B cell (primary cell): Measurements from ENCODE around the gene ZNF611. TPM values are rescaled to one million over a fixed set of nuclear protein-coding genes. Genes with fewer than 3 reads are reported as not detected.
"Not testable (repeated sequence)": the region's sequence is repeated elsewhere in the genome, so short reads cannot be mapped to it uniquely, and the experiment has no call there.

ENCODE experiments used
- ATAC-seq: fragments of 200-7000 bp; cut with Tn5 transposase; one replicate; pipeline ENCODE4 v1.10.0; 2021; ENCODE audit warnings: low read depth, mild to moderate bottlenecking, moderate number of reproducible peaks, moderate library complexity
- CTCF ChIA-PET: fragments of 350-600 bp; sonication (Branson Sonifier 250); formaldehyde crosslinking; loops from one replicate; lab custom pipeline; 2021; ENCODE audit warnings: antibody characterized with exemption, inconsistent platforms; lab: Charles Lee
- POLR2A ChIA-PET: fragments of 350-600 bp; sonication (Branson Sonifier 250); formaldehyde crosslinking; loops from one replicate; lab custom pipeline; 2021; ENCODE audit warnings: antibody characterized with exemption; lab: Charles Lee
- DNase-seq: peaks from one replicate; pipeline ENCODE4 v3.0.0; 2013
- H2AFZ ChIP-seq: 2 replicates; pipeline ENCODE4 v1.6.1; 2012; ENCODE audit warnings: mild to moderate bottlenecking, low read depth, low read length; ENCODE audit not compliant: insufficient read depth, poor library complexity, severe bottlenecking
- H3K27ac ChIP-seq, 2 donors: 1 replicate in 1 of 2; 2 replicates in 1 of 2; pipeline ENCODE4 v1.5.1; 2012 to 2013; ENCODE audit warnings: low read length in 2 of 2, mild to moderate bottlenecking in 2 of 2, moderate library complexity in 1 of 2
- H3K27me3 ChIP-seq, 4 experiments: fragments of 200-600 bp in 1 of 4; sonication (generic) in 1 of 4; replicated peaks in 1 of 4; 1 replicate in 2 of 4; 2 replicates in 2 of 4; pipeline versions ENCODE4 v1.6.1 to v1.7.0; 2013 to 2016; ENCODE audit warnings: low read length in 3 of 4, mild to moderate bottlenecking in 2 of 4, mixed read lengths in 1 of 4, moderate library complexity in 1 of 4; ENCODE audit not compliant: insufficient read depth in 4 of 4, control insufficient read depth in 3 of 4; ENCODE audit errors: control extremely low read depth in 1 of 4
- H3K36me3 ChIP-seq, 2 experiments: replicated peaks in 1 of 2; 1 replicate in 1 of 2; 2 replicates in 1 of 2; pipeline versions ENCODE4 v1.6.1 to v1.7.1; 2013; ENCODE audit warnings: low read length in 1 of 2; ENCODE audit not compliant: insufficient read depth in 2 of 2, control insufficient read depth in 1 of 2; ENCODE audit errors: control extremely low read depth in 1 of 2, extremely low read depth in 1 of 2
- H3K4me1 ChIP-seq, 2 donors: fragments of 200-600 bp in 1 of 2; sonication (generic) in 1 of 2; 1 replicate in 1 of 2; 2 replicates in 1 of 2; pipeline versions ENCODE4 v1.5.1 to v1.6.1; 2013 to 2017; ENCODE audit warnings: low read length in 2 of 2; ENCODE audit not compliant: control insufficient read depth in 2 of 2, insufficient read depth in 2 of 2
- H3K4me2 ChIP-seq: replicated peaks from 2 replicates; pipeline ENCODE3; 2012; ENCODE audit warnings: mild to moderate bottlenecking, low read depth, low read length; ENCODE audit not compliant: poor library complexity, severe bottlenecking
- H3K4me3 ChIP-seq, 5 experiments: fragments of 200-600 bp in 1 of 5; sonication (generic) in 1 of 5; 1 replicate in 3 of 5; 2 replicates in 2 of 5; pipeline versions ENCODE4 v1.5.1 to v1.7.0; 2011 to 2016; ENCODE audit warnings: low read length in 4 of 5, mild to moderate bottlenecking in 4 of 5, low read depth in 2 of 5, control low read depth in 1 of 5, moderate library complexity in 1 of 5; ENCODE audit not compliant: insufficient read depth in 1 of 5; ENCODE audit errors: control extremely low read depth in 1 of 5, extremely low read depth in 1 of 5
- H3K79me2 ChIP-seq: fragments of 200-600 bp; sonication (generic); one replicate; pipeline ENCODE4 v1.6.0; 2016; ENCODE audit warnings: low read length; ENCODE audit not compliant: control insufficient read depth, insufficient read depth
- H3K9ac ChIP-seq: fragments of 200-600 bp; sonication (generic); 2 replicates; pipeline ENCODE4 v1.6.1; 2017; ENCODE audit warnings: mild to moderate bottlenecking, low read length, moderate library complexity
- H3K9me3 ChIP-seq, 3 donors: one replicate each; pipeline versions ENCODE4 v1.6.1 to v1.7.1; 2013; ENCODE audit warnings: low read length in 2 of 3; ENCODE audit not compliant: control insufficient read depth in 2 of 3, insufficient read depth in 1 of 3; ENCODE audit errors: control extremely low read depth in 1 of 3
- H4K20me1 ChIP-seq: 2 replicates; pipeline ENCODE4 v1.6.0; 2012; ENCODE audit warnings: mild to moderate bottlenecking, low read length; ENCODE audit not compliant: insufficient read depth, control insufficient read depth, poor library complexity, severe bottlenecking
- H3K27ac Mint-ChIP-seq: one replicate; pipeline ENCODE4 v1.8.0; 2021; ENCODE audit warnings: mixed read lengths
- H3K27me3 Mint-ChIP-seq: one replicate; pipeline ENCODE4 v1.8.0; 2021; ENCODE audit warnings: mixed read lengths
- H3K4me1 Mint-ChIP-seq: one replicate; pipeline ENCODE4 v1.8.0; 2021; ENCODE audit warnings: mixed read lengths
- H3K4me3 Mint-ChIP-seq: one replicate; pipeline ENCODE4 v1.8.0; 2021; ENCODE audit warnings: mixed read lengths
- H3K9me3 Mint-ChIP-seq: one replicate; pipeline ENCODE4 v1.8.0; 2022; ENCODE audit warnings: mixed read lengths; ENCODE audit not compliant: insufficient read depth
- CTCF ChIP-seq: fragments of 200-600 bp; IDR thresholded peaks from one replicate; pipeline ENCODE4 v1.8.0; 2022; ENCODE audit warnings: antibody characterized with exemption, mild to moderate bottlenecking
- EZH2 ChIP-seq: IDR thresholded peaks from 2 replicates; pipeline ENCODE4 v1.6.1; 2012; ENCODE audit warnings: borderline replicate concordance, low read depth, mild to moderate bottlenecking, moderate library complexity, low read length; ENCODE audit not compliant: insufficient read depth, poor library complexity, severe bottlenecking
- WGBS: methylation state at CpG from one replicate; pipeline ENCODE4 v1.1.5; 2013; ENCODE audit warnings: missing lambda C conversion rate; ENCODE audit not compliant: insufficient coverage; 5-methylcytosine and 5-hydroxymethylcytosine counted together
- intact Hi-C: fragments of 100-400 bp; cut with micrococcal nuclease; formaldehyde crosslinking; loops from one replicate; pipeline ENCODE4 v1.10.0; 2022
- polyA plus RNA-seq: library from polyadenylated mRNA; depleted of rRNA; stranded (reverse); fragments of >200 nt; gene quantifications from 2 replicates; pipeline ENCODE4 v1.2.3, GENCODE V29; 2012
- total RNA-seq, 2 donors: library from RNA; stranded (reverse); fragments of 120-200 nt in 1 of 2; gene quantifications; 1 replicate in 1 of 2; 2 replicates in 1 of 2; pipeline versions ENCODE4 v1.2.3 to v1.2.4, GENCODE V29; 2013 to 2022

ZNF611 gene
- total and polyA plus RNA-seq, 2 donors (not counting 1 experiment from before 2014, with no cell fraction given), result 10.2 to 51.5 TPM

GRCh38 chr19:52703917-52704316 lies 30.9 kb downstream of the ZNF611 start:
- H4K20me1 ChIP-seq, result no peaks in the 10 kb centered on the region
- no peak overlapping the region for H3K4me3 ChIP-seq
- TF ChIP-seq CTCF, result no peak
- TF ChIP-seq EZH2, result no peak
- ATAC-seq (no peak), DNase-seq (no peak)
- no peak overlapping the region for H3K4me3 Mint-ChIP-seq
- H3K9me3 Mint-ChIP-seq, result peaks cover 24% of the 10 kb centered on the region
- no peak overlapping the region for H3K27ac Mint-ChIP-seq
- no peaks in the 10 kb centered on the region for H3K27me3 ChIP-seq
- no peak overlapping the region for H3K9ac ChIP-seq
- no peaks in the 10 kb centered on the region for H3K27me3 Mint-ChIP-seq
- H3K36me3 ChIP-seq, result peaks cover 11 to 24% of the 10 kb centered on the region in 2 experiments
- WGBS, result 100% methylated on average over 3 of the region's 4 CpGs
- no peaks in the 10 kb centered on the region for H3K79me2 ChIP-seq
- H3K9me3 ChIP-seq, result peaks cover 12 to 61% (median 47%) of the 10 kb centered on the region in 3 donors
- no peaks in the 10 kb centered on the region for H3K4me1 Mint-ChIP-seq
- H3K4me1 ChIP-seq, result no peaks in the 10 kb centered on the region
- H3K27ac ChIP-seq, result no peak overlapping the region
- intact Hi-C loops, result no loop called here
- CTCF ChIA-PET, result no interaction called here
- POLR2A ChIA-PET, result no interaction called here
- H3K4me2 ChIP-seq, result no peak overlapping the region
- no peak overlapping the region for H2AFZ ChIP-seq

GRCh38 chr19:52700673-52701072 lies 34.2 kb downstream of the ZNF611 start:
- Histone ChIP-seq H3K4me3 (no peak overlapping the region), H3K36me3 (peaks cover 5 to 7% of the 10 kb centered on the region in 2 experiments), H3K4me2 (no peak overlapping the region), H3K4me1 (no peaks in the 10 kb centered on the region), H3K79me2 (no peaks in the 10 kb centered on the region), H3K9me3 (peaks cover 9 to 48% (median 29%) of the 10 kb centered on the region in 3 donors), H3K27me3 (no peaks in the 10 kb centered on the region), H3K27ac (no peak overlapping the region), H3K9ac (no peak overlapping the region), H2AFZ (no peak overlapping the region), H4K20me1 (no peaks in the 10 kb centered on the region)
- ChIA-PET CTCF (no interaction called here), POLR2A (no interaction called here)
- Mint-ChIP-seq H3K4me3 (no peak overlapping the region), H3K4me1 (no peaks in the 10 kb centered on the region), H3K9me3 (peaks cover 18% of the 10 kb centered on the region), H3K27me3 (no peaks in the 10 kb centered on the region), H3K27ac (no peak overlapping the region)
- TF ChIP-seq CTCF, result no peak
- no peak for TF ChIP-seq EZH2
- 98% methylated on average over 6 of the region's 7 CpGs for WGBS
- intact Hi-C loops, result no loop called here
- DNase-seq, result no peak
- no peak for ATAC-seq

- H3K27ac Mint-ChIP-seq, H2AFZ ChIP-seq, H4K20me1 ChIP-seq, POLR2A ChIA-PET, H3K9ac ChIP-seq, H3K79me2 ChIP-seq, CTCF ChIA-PET, H3K36me3 ChIP-seq, ATAC-seq, DNase-seq, H3K27me3 Mint-ChIP-seq, H3K4me1 ChIP-seq, H3K27ac ChIP-seq, intact Hi-C loops, H3K4me2 ChIP-seq, H3K4me3 Mint-ChIP-seq, H3K27me3 ChIP-seq, H3K4me1 Mint-ChIP-seq, H3K4me3 ChIP-seq: not testable (repeated sequence)
- peaks cover 12% of the 10 kb centered on the region for H3K9me3 Mint-ChIP-seq
- peaks cover 1 to 48% (median 21%) of the 10 kb centered on the region in 3 donors for H3K9me3 ChIP-seq
- 95% methylated on average over 4 of the region's 5 CpGs for WGBS
Observed at GRCh38 chr19:52699555-52699954, 35.3 kb downstream of the ZNF611 start.
